GM12878 (cell line): ENCODE data around the gene HTT-AS. TPM values are rescaled to one million over a fixed set of nuclear protein-coding genes. Genes with fewer than 3 reads are reported as not detected.

Experiments used
- ATAC-seq: fragments of 200-7000 bp; cut with Tn5 transposase; 3 replicates; pipeline ENCODE4 v1.9.1; 2020; ENCODE audit warnings: mild to moderate bottlenecking, moderate library complexity
- BruUV-seq: library from RNA; stranded (reverse); fragments of 400-500 nt; replicated peaks from 2 replicates; lab custom pipeline; 2021; lab: Mats Ljungman, UMichigan
- CTCF ChIA-PET: fragments of 300-600 bp; sonication (Branson Sonifier 250); formaldehyde crosslinking; extraction: SDS; loops from one replicate; lab custom pipeline; 2021; ENCODE audit warnings: inconsistent platforms; lab: Yijun Ruan, JAX
- POLR2A ChIA-PET: fragments of 350-600 bp; formaldehyde crosslinking; extraction: SDS; loops from one replicate; lab custom pipeline; 2021; ENCODE audit warnings: inconsistent platforms; lab: Charles Lee
- RAD21 ChIA-PET: fragments of 300-600 bp; sonication (Branson Sonifier 250); formaldehyde crosslinking; loops from one replicate; lab custom pipeline; 2023; ENCODE audit warnings: antibody characterized with exemption; ENCODE audit not compliant: unreplicated experiment; lab: Charles Lee
- SMC1A ChIA-PET: fragments of 300-600 bp; sonication (Branson Sonifier 250); formaldehyde crosslinking; loops from one replicate; lab custom pipeline; 2023; ENCODE audit not compliant: unreplicated experiment, uncharacterized antibody; lab: Charles Lee
- DNase-seq: peaks from one replicate; pipeline ENCODE4 v3.0.0-alpha.2; 2011; ENCODE audit warnings: low read depth, low spot score
- FAIRE-seq: peaks from 3 replicates; lab custom pipeline; 2011; peaks lifted over from hg19 to GRCh38; lab: Jason Lieb, UNC
- H2AFZ ChIP-seq: 2 replicates; pipeline ENCODE4 v1.6.0; 2011; ENCODE audit warnings: low read depth, low read length, control low read depth; ENCODE audit not compliant: control insufficient read depth
- H3K27ac ChIP-seq: 2 replicates; pipeline ENCODE4 v1.5.1; 2011; ENCODE audit warnings: control low read depth; ENCODE audit not compliant: control insufficient read depth, insufficient read depth
- H3K27me3 ChIP-seq, 2 experiments: replicated peaks in 1 of 2; 2 replicates each; pipeline versions ENCODE4 v1.6.0 to v1.6.1; 2011; ENCODE audit warnings: low read length in 1 of 2; ENCODE audit not compliant: control insufficient read depth in 2 of 2, insufficient read depth in 2 of 2
- H3K36me3 ChIP-seq, 2 experiments: 2 replicates each; pipeline ENCODE4 v1.5.1; 2011; ENCODE audit warnings: low read length in 1 of 2; ENCODE audit not compliant: control insufficient read depth in 2 of 2, insufficient read depth in 2 of 2
- H3K4me1 ChIP-seq: 2 replicates; pipeline ENCODE4 v1.6.1; 2011; ENCODE audit warnings: mild to moderate bottlenecking, low read length, moderate library complexity, mixed read lengths; ENCODE audit not compliant: control insufficient read depth, insufficient read depth
- H3K4me2 ChIP-seq: 2 replicates; pipeline ENCODE4 v1.6.0; 2011; ENCODE audit warnings: control low read depth; ENCODE audit not compliant: control insufficient read depth, insufficient read depth
- H3K4me3 ChIP-seq: fragments of 200-600 bp; sonication (generic); 2 replicates; pipeline ENCODE4 v1.5.1; 2016
- H3K79me2 ChIP-seq: 2 replicates; pipeline ENCODE4 v1.6.0; 2011; ENCODE audit warnings: low read length; ENCODE audit not compliant: control insufficient read depth, insufficient read depth
- H3K9ac ChIP-seq: 2 replicates; pipeline ENCODE4 v1.8.0; 2011; ENCODE audit warnings: low read length, control low read depth, mixed read lengths; ENCODE audit not compliant: control insufficient read depth, insufficient read depth
- H3K9me3 ChIP-seq: replicated peaks from 3 replicates; pipeline ENCODE4 v1.5.1; 2011; ENCODE audit warnings: mild to moderate bottlenecking, low read length; ENCODE audit not compliant: control insufficient read depth, insufficient read depth
- H4K20me1 ChIP-seq: 2 replicates; pipeline ENCODE4 v1.6.0; 2011; ENCODE audit not compliant: control insufficient read depth, insufficient read depth
- EGR1 ChIP-seq, 2 experiments: IDR thresholded peaks; 1 replicate in 1 of 2; 2 replicates in 1 of 2; pipeline ENCODE4 v1.6.1; 2011 to 2012; ENCODE audit warnings: low read depth in 2 of 2, low read length in 2 of 2, borderline replicate concordance in 1 of 2, mild to moderate bottlenecking in 1 of 2, moderate library complexity in 1 of 2
- ETV6 ChIP-seq, 2 experiments: fragments of 450-650 bp in 1 of 2; IDR thresholded peaks in 1 of 2; conservative IDR thresholded peaks in 1 of 2; 2 replicates each; pipeline ENCODE4 v1.6.1; 2014; ENCODE audit warnings: antibody characterized with exemption in 1 of 2, borderline replicate concordance in 1 of 2, low read depth in 1 of 2, mild to moderate bottlenecking in 1 of 2, moderate library complexity in 1 of 2
- GATAD2B ChIP-seq: fragments of 450-650 bp; conservative IDR thresholded peaks from 2 replicates; pipeline ENCODE4 v1.6.1; 2017; ENCODE audit warnings: low read depth, mild to moderate bottlenecking, moderate library complexity
- HCFC1 ChIP-seq: fragments of 150-350 bp; IDR thresholded peaks from 2 replicates; pipeline ENCODE4 v1.6.1; 2014; ENCODE audit warnings: low read length
- NRF1 ChIP-seq: conservative IDR thresholded peaks from 2 replicates; pipeline ENCODE4 v1.6.1; 2011; ENCODE audit warnings: mild to moderate bottlenecking, low read depth, low read length, improper control_type of control experiment
- SP1 ChIP-seq: IDR thresholded peaks from one replicate; pipeline ENCODE4 v1.6.1; 2011; ENCODE audit warnings: low read depth, low read length
- SUPT20H ChIP-seq: IDR thresholded peaks from 2 replicates; pipeline ENCODE4 v1.6.1; 2011; ENCODE audit warnings: low read depth, mild to moderate bottlenecking, low read length, moderate library complexity, borderline replicate concordance; ENCODE audit not compliant: control insufficient read depth
- YBX1 ChIP-seq: fragments of 450-650 bp; IDR thresholded peaks from 2 replicates; pipeline ENCODE4 v1.6.1; 2016; ENCODE audit warnings: antibody characterized with exemption
- YY1 ChIP-seq: IDR thresholded peaks from 2 replicates; pipeline ENCODE4 v1.6.1; 2011; ENCODE audit warnings: low read depth, mild to moderate bottlenecking, low read length
- ZBED1 ChIP-seq: IDR thresholded peaks from 2 replicates; pipeline ENCODE4 v1.6.1; 2016; ENCODE audit warnings: borderline replicate concordance
- WGBS: methylation state at CpG from one replicate; pipeline ENCODE4 v1.1.6; 2016; ENCODE audit warnings: low lambda C conversion rate; ENCODE audit not compliant: insufficient replicate concordance, insufficient coverage; ENCODE audit errors: missing lambda C conversion rate; 5-methylcytosine and 5-hydroxymethylcytosine counted together
- in situ Hi-C: fragments of 300-500 bp; cut with MboI; formaldehyde crosslinking; loops from 9 replicates; pipeline ENCODE4 v1.14.3; 2018; ENCODE audit warnings: mixed read lengths
- intact Hi-C: fragments of 100-400 bp; cut with micrococcal nuclease; formaldehyde crosslinking; loops from one replicate; pipeline ENCODE4 v1.14.2; 2022; ENCODE audit not compliant: unreplicated experiment
- polyA plus RNA-seq, 11 experiments: library from polyadenylated mRNA; depleted of rRNA in 4 of 11; unstranded in 6 of 11; stranded (reverse) in 5 of 11; fragments of >200 nt; fragmentation: Nextera tagmentation in 4 of 11; fragmentation: Illumina TruSeq in 1 of 11; extraction: Ambion mirVana in 4 of 11; extraction: Trizol in 1 of 11; gene quantifications; 1 replicate in 1 of 11; 2 replicates in 10 of 11; pipeline versions ENCODE4 v1.2.1 to v1.2.3, GENCODE V29; 2011 to 2016; ENCODE audit warnings: inconsistent platforms in 2 of 11, missing spikeins in 2 of 11, low read depth in 1 of 11
- total RNA-seq, 4 experiments: library from RNA; depleted of rRNA in 3 of 4; stranded (reverse); fragments of >200 nt in 3 of 4; fragmentation: Illumina TruSeq in 1 of 4; extraction: Trizol in 1 of 4; gene quantifications; 2 replicates each; pipeline versions ENCODE4 v1.2.1 to v1.2.3, GENCODE V29; 2013 to 2021
- TF ChIP-seq, protein P1 (sequence below), 3 experiments: IDR thresholded peaks in 2 of 3; conservative IDR thresholded peaks in 1 of 3; 2 replicates each; pipeline ENCODE4 v1.5.1; 2011; ENCODE audit warnings: low read depth in 3 of 3, low read length in 3 of 3, mild to moderate bottlenecking in 3 of 3, control low read depth in 2 of 3, moderate library complexity in 2 of 3, inconsistent platforms in 1 of 3, mixed read lengths in 1 of 3; ENCODE audit not compliant: control insufficient read depth in 2 of 3, insufficient read depth in 1 of 3; ENCODE audit errors: extremely low read depth in 1 of 3
- TF ChIP-seq, protein P2 (sequence below): IDR thresholded peaks from 2 replicates; pipeline ENCODE4 v1.6.1; 2011; ENCODE audit warnings: mild to moderate bottlenecking, low read depth, low read length, moderate library complexity; ENCODE audit not compliant: insufficient replicate concordance
- TF ChIP-seq, protein P3 (sequence below): IDR thresholded peaks from 2 replicates; pipeline ENCODE4 v1.6.1; 2011; ENCODE audit warnings: low read depth, mild to moderate bottlenecking, low read length, moderate library complexity, borderline replicate concordance; ENCODE audit errors: extremely low read depth
- TF ChIP-seq, protein P4 (sequence below): IDR thresholded peaks from 2 replicates; pipeline ENCODE4 v1.6.1; 2011; ENCODE audit warnings: borderline replicate concordance, low read depth, mild to moderate bottlenecking, moderate library complexity, mixed read lengths, low read length; ENCODE audit not compliant: insufficient read depth; ENCODE audit errors: extremely low read length
- TF ChIP-seq, protein P5 (sequence below): fragments of 450-650 bp; IDR thresholded peaks from 2 replicates; pipeline ENCODE4 v1.6.1; 2017; ENCODE audit warnings: mild to moderate bottlenecking, low read depth, inconsistent platforms; ENCODE audit not compliant: poor library complexity, severe bottlenecking

The HTT-AS gene
- total and polyA plus RNA-seq, 10 of the 15 experiments (the other 5 are each of a cell fraction or from before 2014, with no cell fraction given), result not detected

DNA sequence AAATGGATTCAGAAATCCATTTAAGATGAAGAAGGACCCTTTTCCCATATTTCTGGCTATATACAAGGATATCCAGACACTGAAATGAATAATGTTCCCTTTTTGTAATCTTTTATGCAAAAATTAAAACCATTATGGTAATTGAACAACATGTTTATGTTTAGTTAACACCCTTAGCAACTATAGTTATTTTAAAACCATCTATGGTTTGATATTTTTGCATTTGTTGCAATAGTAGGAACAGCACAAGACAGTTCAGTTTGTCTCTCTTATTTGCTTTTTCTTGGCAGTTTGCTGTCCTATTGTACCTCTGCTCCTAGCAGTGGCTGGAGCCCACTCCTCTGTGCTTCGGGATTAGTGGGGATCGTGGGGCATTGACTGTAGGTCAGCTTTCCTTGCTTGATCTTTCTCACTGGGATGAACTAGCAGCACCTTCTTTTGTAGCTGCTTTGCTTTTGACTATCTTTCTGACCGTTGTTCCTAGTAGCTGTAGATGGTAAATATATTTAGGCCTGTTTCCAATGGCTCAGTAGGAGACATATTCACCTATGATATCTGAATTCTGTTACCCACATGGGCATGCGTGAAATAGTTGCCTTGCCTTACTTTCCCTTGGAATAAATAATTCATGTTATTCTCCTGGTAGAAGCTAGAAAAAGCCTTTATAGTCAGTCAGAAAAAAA, 12.9 kb upstream of the HTT-AS start:
- no TSS peak for BruUV-seq
- 93% methylated on average over 4 of the region's 4 CpGs for WGBS
- DNase-seq (no peak), ATAC-seq (no peak), FAIRE-seq (no peak)
- SMC1A ChIA-PET, result interaction anchor here (0.7 to 1.5 kb wide), 4 partner anchors 9 to 20 kb away, joined by 3 to 6 read pairs (median 4); no protein-coding TSS in a partner anchor
- in situ Hi-C loops (no loop called here), intact Hi-C loops (no loop called here)
- Histone ChIP-seq H3K36me3 (peaks cover 3 to 26% of the 10 kb centered on the region in 2 experiments), H3K27me3 (no peaks in the 10 kb centered on the region), H3K4me2 (no peak overlapping the region), H3K79me2 (peaks cover 80% of the 10 kb centered on the region), H4K20me1 (no peaks in the 10 kb centered on the region), H2AFZ (no peak overlapping the region), H3K9ac (no peak overlapping the region), H3K9me3 (no peaks in the 10 kb centered on the region), H3K27ac (peak overlapping the region; percentile 70), H3K4me1 (peaks cover 40% of the 10 kb centered on the region), H3K4me3 (no peak overlapping the region)
- CTCF ChIA-PET, result interaction anchor here (1.2 to 1.7 kb wide), 4 partner anchors 14 to 45 kb away, joined by 3 to 6 read pairs (median 4); no protein-coding TSS in a partner anchor
- POLR2A ChIA-PET, result interaction anchor here (0.7 to 1.1 kb wide), 2 partner anchors 8 to 28 kb away, joined by 3 to 5 read pairs; no protein-coding TSS in a partner anchor
- RAD21 ChIA-PET, result interaction anchor here (1.0 to 1.2 kb wide), 2 partner anchors 8 to 15 kb away, joined by 3 to 4 read pairs; no protein-coding TSS in a partner anchor
- no peak for TF ChIP-seq ETV6 (conservative IDR thresholded peaks at IDR 0.05 in 1 of 2, IDR thresholded peaks at IDR 0.05 in 1 of 2; ENCODE audit: borderline replicate concordance in 1 of 2, low read depth in 1 of 2)
- no peak for TF ChIP-seq YBX1
- TF ChIP-seq, protein P1, sequence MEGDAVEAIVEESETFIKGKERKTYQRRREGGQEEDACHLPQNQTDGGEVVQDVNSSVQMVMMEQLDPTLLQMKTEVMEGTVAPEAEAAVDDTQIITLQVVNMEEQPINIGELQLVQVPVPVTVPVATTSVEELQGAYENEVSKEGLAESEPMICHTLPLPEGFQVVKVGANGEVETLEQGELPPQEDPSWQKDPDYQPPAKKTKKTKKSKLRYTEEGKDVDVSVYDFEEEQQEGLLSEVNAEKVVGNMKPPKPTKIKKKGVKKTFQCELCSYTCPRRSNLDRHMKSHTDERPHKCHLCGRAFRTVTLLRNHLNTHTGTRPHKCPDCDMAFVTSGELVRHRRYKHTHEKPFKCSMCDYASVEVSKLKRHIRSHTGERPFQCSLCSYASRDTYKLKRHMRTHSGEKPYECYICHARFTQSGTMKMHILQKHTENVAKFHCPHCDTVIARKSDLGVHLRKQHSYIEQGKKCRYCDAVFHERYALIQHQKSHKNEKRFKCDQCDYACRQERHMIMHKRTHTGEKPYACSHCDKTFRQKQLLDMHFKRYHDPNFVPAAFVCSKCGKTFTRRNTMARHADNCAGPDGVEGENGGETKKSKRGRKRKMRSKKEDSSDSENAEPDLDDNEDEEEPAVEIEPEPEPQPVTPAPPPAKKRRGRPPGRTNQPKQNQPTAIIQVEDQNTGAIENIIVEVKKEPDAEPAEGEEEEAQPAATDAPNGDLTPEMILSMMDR (IDR thresholded peaks at IDR 0.05 in 2 of 3, conservative IDR thresholded peaks at IDR 0.05 in 1 of 3; ENCODE audit: control insufficient read depth in 2 of 3, extremely low read depth in 1 of 3, insufficient read depth in 1 of 3, low read depth in 3 of 3, low read length in 3 of 3), result no peak
- no peak for TF ChIP-seq ZBED1
- TF ChIP-seq, protein P2, sequence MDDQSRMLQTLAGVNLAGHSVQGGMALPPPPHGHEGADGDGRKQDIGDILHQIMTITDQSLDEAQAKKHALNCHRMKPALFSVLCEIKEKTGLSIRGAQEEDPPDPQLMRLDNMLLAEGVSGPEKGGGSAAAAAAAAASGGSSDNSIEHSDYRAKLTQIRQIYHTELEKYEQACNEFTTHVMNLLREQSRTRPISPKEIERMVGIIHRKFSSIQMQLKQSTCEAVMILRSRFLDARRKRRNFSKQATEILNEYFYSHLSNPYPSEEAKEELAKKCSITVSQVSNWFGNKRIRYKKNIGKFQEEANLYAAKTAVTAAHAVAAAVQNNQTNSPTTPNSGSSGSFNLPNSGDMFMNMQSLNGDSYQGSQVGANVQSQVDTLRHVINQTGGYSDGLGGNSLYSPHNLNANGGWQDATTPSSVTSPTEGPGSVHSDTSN, result no peak
- no peak for TF ChIP-seq HCFC1
- TF ChIP-seq NRF1, result no peak
- no peak for TF ChIP-seq SUPT20H
- TF ChIP-seq, protein P3, sequence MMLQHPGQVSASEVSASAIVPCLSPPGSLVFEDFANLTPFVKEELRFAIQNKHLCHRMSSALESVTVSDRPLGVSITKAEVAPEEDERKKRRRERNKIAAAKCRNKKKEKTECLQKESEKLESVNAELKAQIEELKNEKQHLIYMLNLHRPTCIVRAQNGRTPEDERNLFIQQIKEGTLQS, result no peak
- no peak for TF ChIP-seq SP1
- no peak for TF ChIP-seq YY1
- TF ChIP-seq, protein P4, sequence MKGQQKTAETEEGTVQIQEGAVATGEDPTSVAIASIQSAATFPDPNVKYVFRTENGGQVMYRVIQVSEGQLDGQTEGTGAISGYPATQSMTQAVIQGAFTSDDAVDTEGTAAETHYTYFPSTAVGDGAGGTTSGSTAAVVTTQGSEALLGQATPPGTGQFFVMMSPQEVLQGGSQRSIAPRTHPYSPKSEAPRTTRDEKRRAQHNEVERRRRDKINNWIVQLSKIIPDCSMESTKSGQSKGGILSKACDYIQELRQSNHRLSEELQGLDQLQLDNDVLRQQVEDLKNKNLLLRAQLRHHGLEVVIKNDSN, result no peak
- TF ChIP-seq EGR1 (IDR thresholded peaks at IDR 0.05; ENCODE audit: borderline replicate concordance in 1 of 2, low read depth in 2 of 2, low read length in 2 of 2), result no peak
- TF ChIP-seq, protein P5, sequence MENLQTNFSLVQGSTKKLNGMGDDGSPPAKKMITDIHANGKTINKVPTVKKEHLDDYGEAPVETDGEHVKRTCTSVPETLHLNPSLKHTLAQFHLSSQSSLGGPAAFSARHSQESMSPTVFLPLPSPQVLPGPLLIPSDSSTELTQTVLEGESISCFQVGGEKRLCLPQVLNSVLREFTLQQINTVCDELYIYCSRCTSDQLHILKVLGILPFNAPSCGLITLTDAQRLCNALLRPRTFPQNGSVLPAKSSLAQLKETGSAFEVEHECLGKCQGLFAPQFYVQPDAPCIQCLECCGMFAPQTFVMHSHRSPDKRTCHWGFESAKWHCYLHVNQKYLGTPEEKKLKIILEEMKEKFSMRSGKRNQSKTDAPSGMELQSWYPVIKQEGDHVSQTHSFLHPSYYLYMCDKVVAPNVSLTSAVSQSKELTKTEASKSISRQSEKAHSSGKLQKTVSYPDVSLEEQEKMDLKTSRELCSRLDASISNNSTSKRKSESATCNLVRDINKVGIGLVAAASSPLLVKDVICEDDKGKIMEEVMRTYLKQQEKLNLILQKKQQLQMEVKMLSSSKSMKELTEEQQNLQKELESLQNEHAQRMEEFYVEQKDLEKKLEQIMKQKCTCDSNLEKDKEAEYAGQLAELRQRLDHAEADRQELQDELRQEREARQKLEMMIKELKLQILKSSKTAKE, result no peak
- TF ChIP-seq GATAD2B, result no peak
